GM12891 (cell line): Measurements from ENCODE around the gene TLE5.

ENCODE experiments used
- POLR2A ChIP-seq: IDR thresholded peaks from 2 replicates; pipeline ENCODE4 v1.6.1; 2011; ENCODE audit warnings: low read depth, low read length, control low read depth
- POU2F2 ChIP-seq: IDR thresholded peaks from 2 replicates; pipeline ENCODE4 v1.6.1; 2011; ENCODE audit warnings: low read depth, mild to moderate bottlenecking, control low read depth, low read length, moderate library complexity
- TAF1 ChIP-seq: IDR thresholded peaks from 2 replicates; pipeline ENCODE4 v1.6.1; 2011; ENCODE audit warnings: low read depth, low read length, control low read depth

DNA sequence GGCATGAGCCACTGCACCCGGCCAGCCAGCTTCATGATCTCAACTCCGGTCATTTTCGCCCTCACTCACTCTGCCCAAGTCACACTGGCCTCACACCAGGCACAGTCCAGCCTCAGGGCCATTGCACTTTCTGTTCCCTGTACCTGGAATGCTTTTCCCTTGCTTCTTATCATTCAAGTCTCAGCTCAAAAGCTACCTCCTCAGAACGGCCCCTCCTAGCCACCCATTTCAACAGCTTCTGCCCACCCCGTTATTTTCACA lies 30.8 kb downstream of the TLE5 start:
- no peak for TF ChIP-seq POU2F2
- no peak for TF ChIP-seq POLR2A
- no peak for TF ChIP-seq TAF1
